Measurements from ENCODE around the gene SLC25A13.

The SLC25A13 gene

GRCh38 chr7:96204601-96205000 lies 117.3 kb downstream of the SLC25A13 start:
- no peak for DNase-seq (ENCODE audit: low read depth, low spot score)
- ChIA-PET CTCF (no interaction called here), POLR2A (no interaction called here)
- H3K4me3 ChIP-seq (ENCODE audit: low read depth, low read length), result no peak overlapping the region
- TF ChIP-seq CTCF (IDR thresholded peaks at IDR 0.05; ENCODE audit: insufficient read depth, low read length, missing control alignments), result no peak

GRCh38 chr7:96203786-96204185 lies 118.1 kb downstream of the SLC25A13 start:
- ChIA-PET CTCF (no interaction called here), POLR2A (no interaction called here)
- no peak overlapping the region for H3K4me3 ChIP-seq (ENCODE audit: low read depth, low read length)
- no peak for DNase-seq (ENCODE audit: low read depth, low spot score)
- no peak for TF ChIP-seq CTCF (IDR thresholded peaks at IDR 0.05; ENCODE audit: insufficient read depth, low read length, missing control alignments)

GRCh38 chr7:96202102-96202501 lies 119.8 kb downstream of the SLC25A13 start:
- no peak for TF ChIP-seq CTCF (IDR thresholded peaks at IDR 0.05; ENCODE audit: insufficient read depth, low read length, missing control alignments)
- CTCF ChIA-PET, result no interaction called here
- POLR2A ChIA-PET, result no interaction called here
- DNase-seq (ENCODE audit: low read depth, low spot score), result no peak
- H3K4me3 ChIP-seq (ENCODE audit: low read depth, low read length), result no peak overlapping the region

GRCh38 chr7:96200740-96201139 lies 121.2 kb downstream of the SLC25A13 start:
- ChIA-PET POLR2A (no interaction called here), CTCF (no interaction called here)
- TF ChIP-seq CTCF (IDR thresholded peaks at IDR 0.05; ENCODE audit: insufficient read depth, low read length, missing control alignments), result no peak
- DNase-seq (ENCODE audit: low read depth, low spot score), result no peak
- no peak overlapping the region for H3K4me3 ChIP-seq (ENCODE audit: low read depth, low read length)

GRCh38 chr7:96199421-96199820 lies 122.5 kb downstream of the SLC25A13 start:
- ChIA-PET POLR2A (no interaction called here), CTCF (interaction anchor here (2.7 kb wide), 1 partner anchor 11 kb away, joined by 9 read pairs; no protein-coding TSS in a partner anchor)
- TF ChIP-seq CTCF (IDR thresholded peaks at IDR 0.05; ENCODE audit: insufficient read depth, low read length, missing control alignments), result no peak
- no peak overlapping the region for H3K4me3 ChIP-seq (ENCODE audit: low read depth, low read length)
- DNase-seq (ENCODE audit: low read depth, low spot score), result no peak

GRCh38 chr7:96198047-96198636 lies 123.8 kb downstream of the SLC25A13 start:
- no peak for DNase-seq (ENCODE audit: low read depth, low spot score)
- ChIA-PET POLR2A (no interaction called here), CTCF (interaction anchor here (2.7 kb wide), 1 partner anchor 10 kb away, joined by 9 read pairs; no protein-coding TSS in a partner anchor)
- no peak for TF ChIP-seq CTCF (IDR thresholded peaks at IDR 0.05; ENCODE audit: insufficient read depth, low read length, missing control alignments)
- no peak overlapping the region for H3K4me3 ChIP-seq (ENCODE audit: low read depth, low read length)
